ENCODE results near the gene GULP1. TPM values are rescaled to one million over a fixed set of nuclear protein-coding genes. Genes with fewer than 3 reads are reported as not detected.

Gene GULP1
- total and polyA plus RNA-seq, 2 donors (not counting 1 experiment from before 2014, with no cell fraction given) = 43.5 to 82.4 TPM

GRCh38 chr2:188416367-188416766 is 124.7 kb downstream of the GULP1 start:
- DNase-seq (ENCODE audit: low read depth in 2 of 2) = no peak
- no peak overlapping the region for H3K9ac ChIP-seq (ENCODE audit: insufficient read depth, low read length)
- no peak overlapping the region for H3K4me3 ChIP-seq (replicated peaks in 1 of 4; ENCODE audit: control extremely low read depth in 1 of 4, insufficient read depth in 1 of 4, low read depth in 3 of 4, low read length in 4 of 4)
- no peak for TF ChIP-seq CTCF (conservative IDR thresholded peaks at IDR 0.05 in 1 of 2, IDR thresholded peaks at IDR 0.05 in 1 of 2; ENCODE audit: low read depth in 1 of 2, low read length in 2 of 2)
- no peak for TF ChIP-seq EZH2 (IDR thresholded peaks at IDR 0.05; ENCODE audit: low read length, missing control alignments)
- H2AFZ ChIP-seq (ENCODE audit: low read length) = no peak overlapping the region
- no peaks in the 10 kb centered on the region for H4K20me1 ChIP-seq (ENCODE audit: control insufficient read depth, extremely low read depth, insufficient read depth, low read length)
- no peaks in the 10 kb centered on the region for H3K36me3 ChIP-seq (ENCODE audit: control insufficient read depth, insufficient read depth, low read length)
- no peaks in the 10 kb centered on the region for H3K4me1 ChIP-seq (ENCODE audit: control insufficient read depth, extremely low read depth, insufficient read depth, low read length)
- no peaks in the 10 kb centered on the region for H3K27me3 ChIP-seq (ENCODE audit: control insufficient read depth, insufficient read depth, low read length)
- no peak overlapping the region for H3K4me2 ChIP-seq (ENCODE audit: extremely low read depth, insufficient read depth, low read length)
- H3K79me2 ChIP-seq (ENCODE audit: control insufficient read depth, insufficient read depth, low read length) = no peaks in the 10 kb centered on the region
- H3K9me3 ChIP-seq (ENCODE audit: control insufficient read depth, insufficient read depth, low read depth, low read length) = no peaks in the 10 kb centered on the region
- no peak overlapping the region for H3K27ac ChIP-seq (ENCODE audit: insufficient read depth, low read length)

GRCh38 chr2:188422726-188423125 is 131.1 kb downstream of the GULP1 start:
- Histone ChIP-seq H3K9me3 (ENCODE audit: control insufficient read depth, insufficient read depth, low read depth, low read length) (no peaks in the 10 kb centered on the region), H3K79me2 (ENCODE audit: control insufficient read depth, insufficient read depth, low read length) (no peaks in the 10 kb centered on the region), H3K9ac (ENCODE audit: insufficient read depth, low read length) (no peak overlapping the region), H2AFZ (ENCODE audit: low read length) (no peak overlapping the region), H3K27me3 (ENCODE audit: control insufficient read depth, insufficient read depth, low read length) (no peaks in the 10 kb centered on the region), H3K27ac (ENCODE audit: insufficient read depth, low read length) (no peak overlapping the region), H3K4me1 (ENCODE audit: control insufficient read depth, extremely low read depth, insufficient read depth, low read length) (no peaks in the 10 kb centered on the region), H4K20me1 (ENCODE audit: control insufficient read depth, extremely low read depth, insufficient read depth, low read length) (no peaks in the 10 kb centered on the region), H3K36me3 (ENCODE audit: control insufficient read depth, insufficient read depth, low read length) (no peaks in the 10 kb centered on the region), H3K4me2 (ENCODE audit: extremely low read depth, insufficient read depth, low read length) (peak overlapping the region; percentile 9), H3K4me3 (replicated peaks in 1 of 4; ENCODE audit: control extremely low read depth in 1 of 4, insufficient read depth in 1 of 4, low read depth in 3 of 4, low read length in 4 of 4) (no peak overlapping the region)
- DNase-seq (ENCODE audit: low read depth in 2 of 2) = no peak
- TF ChIP-seq EZH2 (IDR thresholded peaks at IDR 0.05; ENCODE audit: low read length, missing control alignments) = no peak
- TF ChIP-seq CTCF (conservative IDR thresholded peaks at IDR 0.05 in 1 of 2, IDR thresholded peaks at IDR 0.05 in 1 of 2; ENCODE audit: low read depth in 1 of 2, low read length in 2 of 2) = no peak

GRCh38 chr2:188425266-188425665 is 133.6 kb downstream of the GULP1 start:
- H3K9me3 ChIP-seq (ENCODE audit: control insufficient read depth, insufficient read depth, low read depth, low read length) = no peaks in the 10 kb centered on the region
- no peaks in the 10 kb centered on the region for H3K36me3 ChIP-seq (ENCODE audit: control insufficient read depth, insufficient read depth, low read length)
- no peaks in the 10 kb centered on the region for H3K27me3 ChIP-seq (ENCODE audit: control insufficient read depth, insufficient read depth, low read length)
- no peak overlapping the region for H3K9ac ChIP-seq (ENCODE audit: insufficient read depth, low read length)
- no peaks in the 10 kb centered on the region for H3K79me2 ChIP-seq (ENCODE audit: control insufficient read depth, insufficient read depth, low read length)
- H3K27ac ChIP-seq (ENCODE audit: insufficient read depth, low read length) = no peak overlapping the region
- peak in 1 of 2 donors; percentile 41 for DNase-seq (ENCODE audit: low read depth in 2 of 2)
- no peaks in the 10 kb centered on the region for H4K20me1 ChIP-seq (ENCODE audit: control insufficient read depth, extremely low read depth, insufficient read depth, low read length)
- H3K4me1 ChIP-seq (ENCODE audit: control insufficient read depth, extremely low read depth, insufficient read depth, low read length) = no peaks in the 10 kb centered on the region
- TF ChIP-seq EZH2 (IDR thresholded peaks at IDR 0.05; ENCODE audit: low read length, missing control alignments) (no peak), CTCF (conservative IDR thresholded peaks at IDR 0.05 in 1 of 2, IDR thresholded peaks at IDR 0.05 in 1 of 2; ENCODE audit: low read depth in 1 of 2, low read length in 2 of 2) (no peak)
- H3K4me3 ChIP-seq (replicated peaks in 1 of 4; ENCODE audit: control extremely low read depth in 1 of 4, insufficient read depth in 1 of 4, low read depth in 3 of 4, low read length in 4 of 4) = no peak overlapping the region
- H2AFZ ChIP-seq (ENCODE audit: low read length) = no peak overlapping the region
- H3K4me2 ChIP-seq (ENCODE audit: extremely low read depth, insufficient read depth, low read length) = peak overlapping the region; percentile 5
